HG02973 (cell line): ENCODE measurements around the gene CAPZB.

Source experiments
- ATAC-seq: cut with Tn5 transposase; IDR thresholded peaks from one replicate; pipeline ENCODE4 v1.9.1; 2021; ENCODE audit warnings: moderate library complexity; ENCODE audit not compliant: unreplicated experiment

Gene CAPZB

DNA sequence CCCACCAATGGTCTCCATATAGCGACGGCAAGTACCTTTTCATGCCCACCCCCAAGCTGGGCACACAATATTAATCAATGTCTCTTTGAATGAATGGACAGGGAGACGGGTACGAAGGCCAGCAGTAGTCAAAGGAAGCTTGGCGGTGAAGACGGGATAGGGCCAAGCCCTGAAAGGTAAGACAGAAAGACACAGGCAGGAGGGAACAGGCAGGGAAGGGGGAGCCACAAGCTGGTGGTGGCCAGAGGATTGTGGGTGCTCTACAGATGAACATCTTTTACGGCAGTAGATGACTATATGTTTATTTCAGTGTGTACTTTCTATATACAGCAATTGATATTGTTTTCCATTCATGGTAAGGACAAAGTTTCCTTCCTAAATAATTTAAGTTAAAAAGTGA, 16.3 kb downstream of the CAPZB start:
- ATAC-seq, result no peak

DNA sequence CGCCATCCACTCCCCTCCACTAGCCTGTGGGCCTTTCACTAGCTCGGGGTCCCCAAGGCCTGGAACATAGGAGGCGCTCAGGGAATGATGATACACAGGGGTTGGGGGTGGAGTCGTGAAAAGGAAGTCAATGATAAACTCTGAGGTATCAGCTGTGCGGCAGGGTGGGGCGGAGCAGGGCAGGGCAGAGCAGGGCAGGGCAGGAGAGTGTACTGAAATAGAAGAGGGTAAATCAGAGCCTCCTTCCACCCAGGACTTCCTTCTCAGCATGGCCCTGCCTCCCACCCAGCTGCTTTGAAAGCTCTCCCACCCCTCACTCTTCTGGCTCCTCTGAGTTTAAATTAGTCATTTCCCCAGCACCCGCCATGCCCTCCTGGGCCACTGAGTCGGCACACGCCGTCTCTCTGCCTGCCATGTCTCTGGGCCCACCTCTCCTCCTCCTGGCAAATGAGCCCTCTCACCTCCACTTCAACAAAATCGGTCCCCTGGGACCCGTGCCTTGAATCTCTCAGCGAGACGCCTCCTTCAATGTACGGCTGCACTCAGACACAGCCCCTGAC, 16.9 kb downstream of the CAPZB start:
- no peak for ATAC-seq

DNA sequence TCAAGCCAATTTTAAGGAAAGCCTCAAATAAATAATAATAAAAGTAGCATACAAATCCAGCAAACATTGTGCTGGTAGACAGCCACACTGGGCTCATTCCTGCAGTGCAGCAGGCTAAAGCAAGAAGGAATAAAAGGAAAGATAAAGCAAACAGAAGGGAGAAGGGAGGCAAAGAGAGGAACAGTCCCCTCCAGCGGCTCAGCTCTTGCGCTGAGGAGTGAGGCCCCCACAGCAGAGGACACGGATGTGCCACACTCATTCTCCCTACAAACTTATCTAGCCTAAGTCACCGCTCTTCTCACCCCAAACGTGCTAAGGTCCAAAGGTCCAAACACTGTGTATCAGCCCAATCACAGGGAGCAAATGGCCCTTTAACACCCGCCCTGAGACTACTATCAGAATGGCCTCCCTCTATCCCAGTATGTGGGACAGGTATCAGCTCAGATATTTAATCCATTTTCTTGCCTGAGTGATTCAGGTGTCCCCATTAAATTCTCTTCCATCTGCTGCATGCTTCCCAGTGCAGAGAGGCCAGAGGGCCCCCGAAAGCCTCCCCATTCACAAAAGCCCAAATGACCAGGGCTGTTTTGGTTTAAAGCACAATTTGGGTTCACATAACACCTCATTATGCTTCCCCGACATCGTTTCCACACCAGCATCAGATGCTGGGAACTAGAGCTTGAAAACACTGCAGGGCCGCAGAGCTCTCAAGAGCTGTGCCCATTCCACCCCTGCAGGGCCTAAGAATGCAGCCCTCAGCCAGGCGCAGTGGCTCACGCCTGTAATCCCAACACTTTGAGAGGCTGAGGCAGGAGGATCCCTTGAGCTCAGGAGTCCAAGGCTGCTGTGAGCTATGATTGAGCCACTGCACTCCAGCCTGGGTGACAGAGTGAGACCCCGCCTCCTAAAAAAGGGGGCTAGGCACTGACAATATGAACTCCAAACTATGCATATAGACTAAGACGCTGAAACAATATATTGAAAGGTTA, 17.8 kb downstream of the CAPZB start:
- ATAC-seq, result no peak

DNA sequence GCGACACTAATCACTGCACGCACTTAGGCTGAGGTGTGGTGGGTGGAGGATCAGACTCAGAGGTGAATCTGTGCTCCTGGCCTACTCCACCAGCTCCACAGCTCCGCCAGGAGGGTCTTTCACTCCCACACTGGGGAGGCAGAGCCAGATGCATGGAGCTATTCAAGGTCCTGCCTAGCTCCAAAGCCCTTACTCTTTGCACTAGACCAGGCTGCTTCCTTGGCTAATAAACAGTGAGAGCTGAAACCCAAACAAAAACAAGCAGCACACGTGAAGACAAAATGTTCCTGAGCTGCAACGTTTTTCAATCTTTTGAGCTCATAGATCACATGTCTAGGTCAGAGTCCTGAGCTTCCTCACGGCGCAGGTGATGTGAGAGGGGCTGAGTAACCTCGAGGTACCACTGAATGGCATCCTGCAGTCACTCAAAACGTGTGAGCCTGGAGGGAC, 19.2 kb downstream of the CAPZB start:
- no peak for ATAC-seq

DNA sequence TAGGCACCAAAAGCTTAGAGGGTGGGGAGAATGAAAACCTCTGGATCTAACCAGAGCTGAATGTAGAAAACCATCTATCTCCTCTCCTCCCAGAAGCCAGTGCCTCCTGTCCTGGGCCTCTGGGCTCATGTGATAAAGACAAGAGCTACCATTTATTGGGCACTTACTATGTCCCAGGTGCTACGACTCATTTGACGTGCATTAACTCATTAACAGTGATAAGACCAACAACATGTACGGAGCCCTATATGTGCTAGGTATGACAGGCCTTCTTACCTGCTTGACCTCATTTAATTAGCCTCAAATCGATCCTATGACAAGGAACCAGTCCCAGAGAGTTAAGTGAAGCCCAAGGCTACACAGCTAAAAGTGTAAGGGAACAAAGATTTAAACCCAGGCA, 19.7 kb downstream of the CAPZB start:
- no peak for ATAC-seq

DNA sequence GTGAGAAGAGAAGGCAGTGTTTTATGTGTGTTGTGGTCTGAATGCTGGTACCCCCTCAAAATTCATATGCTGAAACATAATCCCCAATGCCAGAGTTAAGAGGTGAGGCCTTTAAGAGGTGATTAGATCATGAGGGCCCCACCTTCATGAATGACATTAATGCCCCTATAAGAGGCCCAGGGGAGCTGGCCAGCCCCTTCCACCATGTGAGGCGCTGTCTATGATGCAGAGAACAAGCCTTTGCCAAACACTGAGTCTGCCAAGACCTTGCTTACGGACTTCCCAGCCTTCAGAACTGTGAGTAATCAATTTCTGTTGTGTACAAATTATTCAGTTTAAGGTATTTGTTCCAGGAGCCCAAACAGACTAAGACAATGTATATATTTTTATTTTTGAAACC, 20.2 kb downstream of the CAPZB start:
- no peak for ATAC-seq

DNA sequence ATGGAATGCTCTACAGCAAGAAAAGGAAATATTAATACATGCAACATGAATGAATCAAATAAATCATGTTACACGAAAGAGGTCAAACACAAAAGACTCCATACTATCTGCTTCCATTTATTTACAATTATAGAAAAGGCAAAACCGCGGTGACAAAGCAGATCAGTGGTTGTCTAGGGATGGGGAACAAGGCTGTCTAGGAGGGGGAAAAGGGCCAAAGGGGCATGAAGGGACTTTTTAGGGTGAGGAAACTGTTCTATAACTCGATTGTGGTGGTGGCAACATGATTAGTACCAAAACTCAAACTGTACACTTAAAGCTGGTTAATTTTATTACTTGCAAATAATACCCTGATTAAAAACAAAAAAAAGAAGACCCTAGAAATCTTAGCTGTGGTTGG, 20.6 kb downstream of the CAPZB start:
- no peak for ATAC-seq

DNA sequence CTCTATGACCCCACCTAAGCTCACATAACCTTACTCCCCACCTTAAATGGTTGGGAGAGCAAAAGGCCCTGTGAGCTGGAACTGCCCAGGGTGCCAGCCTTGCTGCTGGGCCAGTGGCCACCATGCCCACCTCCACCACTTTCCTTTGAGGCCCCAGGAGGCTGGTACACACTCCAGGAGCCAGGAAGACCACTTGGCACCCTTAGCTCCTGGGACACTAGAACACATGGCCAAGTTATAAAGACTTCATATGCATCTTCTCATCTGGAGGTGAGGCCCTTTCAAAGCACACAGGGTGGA, 21.9 kb downstream of the CAPZB start:
- no peak for ATAC-seq

DNA sequence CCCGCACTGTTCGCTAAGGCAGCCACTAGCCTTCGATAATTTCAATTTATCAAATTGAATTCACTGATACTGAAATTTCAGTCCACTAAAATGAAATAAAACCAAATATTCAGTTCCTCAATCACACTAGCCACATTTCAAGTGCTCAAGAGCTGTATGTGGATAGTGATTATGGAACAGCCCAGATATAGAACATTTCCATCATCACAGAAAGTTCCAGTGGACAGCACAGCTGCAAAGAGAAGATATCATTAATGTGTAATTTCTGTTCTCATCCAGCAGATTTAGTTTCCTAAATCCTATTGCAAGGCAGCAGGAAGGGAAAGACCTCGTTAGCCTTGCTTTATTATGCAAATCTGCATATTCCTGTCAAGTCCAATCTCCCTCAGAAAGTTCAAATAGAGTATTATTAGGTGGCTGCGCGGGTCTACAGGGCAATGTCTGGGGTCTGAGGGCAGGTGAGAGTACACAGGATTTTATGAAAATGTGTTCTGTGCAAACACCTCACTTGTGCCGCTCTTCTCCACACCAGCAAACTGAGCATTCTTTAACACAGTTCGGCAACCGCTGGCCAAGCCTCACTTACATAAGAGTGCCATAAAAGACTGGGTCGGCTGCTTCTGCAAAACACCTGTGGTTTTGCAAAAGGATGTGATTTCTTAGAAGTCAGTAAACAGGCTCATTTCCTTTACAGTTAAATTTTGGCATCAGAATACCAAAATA, 22.4 kb downstream of the CAPZB start:
- ATAC-seq, result no peak

DNA sequence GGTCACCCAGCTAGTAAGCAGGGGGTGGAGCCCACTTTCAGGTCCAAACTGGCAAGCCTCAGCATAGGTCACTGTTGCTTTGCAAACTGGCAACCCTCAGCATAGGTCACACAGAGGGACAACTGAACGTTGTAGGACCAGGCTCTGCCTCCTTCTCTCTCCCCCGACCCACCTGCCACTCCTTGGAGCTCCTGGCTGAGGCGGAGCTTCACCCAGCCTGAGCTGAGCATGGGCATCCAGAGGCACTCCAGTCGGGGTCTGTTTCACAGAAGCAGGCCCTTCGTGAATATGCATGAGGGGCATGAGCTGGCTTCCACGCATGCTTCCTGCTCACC, 24.2 kb downstream of the CAPZB start:
- ATAC-seq, result no peak

DNA sequence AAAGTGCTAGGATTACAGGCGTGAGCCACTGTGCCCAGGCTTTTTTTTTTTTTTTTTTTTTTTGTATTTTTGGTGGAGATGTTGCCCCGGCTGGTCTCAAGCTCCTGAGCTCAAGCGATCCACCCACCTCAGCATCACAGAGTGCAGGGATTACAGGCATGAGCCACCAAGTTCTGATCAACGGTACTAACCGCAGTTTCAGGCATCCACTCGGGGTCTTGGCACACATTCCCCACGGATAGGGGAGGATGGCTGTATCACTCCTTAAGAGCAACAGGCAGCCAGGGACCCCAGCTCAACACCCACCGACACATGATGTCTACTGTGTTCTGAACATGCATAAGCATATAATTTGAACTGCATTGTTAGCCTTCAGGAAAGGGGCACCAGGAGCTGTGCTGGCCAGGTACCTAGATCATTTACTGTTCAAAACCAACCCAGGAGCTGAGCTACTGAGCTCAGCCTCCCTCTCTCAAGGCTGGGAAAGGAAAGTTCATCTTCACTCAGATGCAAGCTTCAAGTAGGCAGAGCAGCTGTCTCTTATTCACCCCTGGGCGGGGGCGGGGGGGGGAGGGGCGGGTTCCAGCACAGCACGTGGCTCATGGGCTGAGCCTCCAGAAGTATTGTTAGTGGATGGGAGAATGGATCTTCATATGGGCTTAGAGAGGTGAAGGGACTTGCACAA, 24.7 kb downstream of the CAPZB start:
- ATAC-seq, result no peak

DNA sequence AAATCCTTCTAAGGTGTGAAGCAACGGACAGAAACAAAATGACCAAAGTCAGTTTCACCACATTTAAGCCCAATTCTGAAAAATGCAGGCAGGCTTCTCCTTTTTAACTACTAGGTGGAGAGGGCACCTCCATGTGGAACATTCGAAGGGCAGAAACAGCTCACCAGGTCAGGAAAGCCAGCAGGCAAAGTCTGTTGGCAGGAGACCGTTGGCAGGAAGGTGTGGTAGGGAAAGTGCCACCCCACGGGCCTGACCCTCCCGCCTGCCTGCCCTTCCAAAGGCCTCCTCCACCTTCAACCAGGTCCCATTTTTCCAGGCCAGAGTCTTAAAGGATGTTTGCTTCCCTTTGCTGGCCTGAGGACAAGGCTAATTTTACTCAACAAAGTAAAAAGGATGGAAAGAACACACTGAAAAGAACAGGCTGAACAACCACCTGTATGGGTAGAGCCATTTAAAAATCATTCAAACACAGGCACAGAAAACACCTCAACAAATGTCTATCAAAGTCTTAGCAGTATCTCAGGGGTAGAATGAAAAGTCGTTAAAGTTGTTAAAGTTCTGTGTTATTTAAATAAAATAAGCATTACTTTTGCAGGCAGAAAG, 26.4 kb downstream of the CAPZB start:
- no peak for ATAC-seq

DNA sequence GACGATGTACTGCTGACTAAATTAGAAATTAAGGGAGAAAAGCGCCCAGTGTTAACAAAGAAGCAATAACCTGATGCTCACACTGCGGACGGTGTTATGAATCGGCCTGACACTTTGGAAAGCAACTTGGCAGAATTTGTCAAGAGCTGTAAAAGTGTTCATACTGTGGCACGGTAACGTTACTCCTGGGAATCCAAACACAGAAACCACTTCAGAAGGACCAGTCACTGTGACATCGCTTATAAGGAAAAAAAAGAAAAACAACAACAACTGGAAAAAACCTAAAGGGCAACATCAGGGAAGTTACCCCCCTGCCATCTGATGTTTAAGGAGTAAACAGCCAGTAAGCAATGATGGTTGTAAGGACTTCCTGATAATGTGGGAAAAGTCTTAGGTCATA, 27.7 kb downstream of the CAPZB start:
- ATAC-seq, result no peak

DNA sequence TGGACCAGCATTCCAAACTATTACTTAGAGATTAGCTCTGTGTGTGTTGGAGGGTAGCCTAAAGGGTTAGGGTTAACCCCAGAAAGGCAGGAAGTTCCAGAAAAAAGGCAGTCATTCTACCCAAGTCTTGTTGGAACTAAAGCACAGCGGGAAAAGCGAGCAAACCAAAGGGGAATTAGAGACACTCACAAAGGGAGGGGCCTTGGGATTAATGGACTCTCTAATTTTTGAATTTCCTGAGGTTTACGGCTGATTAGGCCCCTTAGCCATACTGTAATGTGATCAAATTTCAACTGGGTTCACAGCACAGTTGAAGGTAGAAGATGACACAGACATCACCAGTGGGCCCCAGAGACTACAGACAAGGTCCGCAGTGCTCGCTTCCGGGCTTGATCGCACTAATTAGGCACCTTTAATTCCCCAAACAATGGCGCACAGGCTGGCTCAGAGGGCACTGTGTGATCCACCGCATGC, 28.3 kb downstream of the CAPZB start:
- ATAC-seq, result no peak

DNA sequence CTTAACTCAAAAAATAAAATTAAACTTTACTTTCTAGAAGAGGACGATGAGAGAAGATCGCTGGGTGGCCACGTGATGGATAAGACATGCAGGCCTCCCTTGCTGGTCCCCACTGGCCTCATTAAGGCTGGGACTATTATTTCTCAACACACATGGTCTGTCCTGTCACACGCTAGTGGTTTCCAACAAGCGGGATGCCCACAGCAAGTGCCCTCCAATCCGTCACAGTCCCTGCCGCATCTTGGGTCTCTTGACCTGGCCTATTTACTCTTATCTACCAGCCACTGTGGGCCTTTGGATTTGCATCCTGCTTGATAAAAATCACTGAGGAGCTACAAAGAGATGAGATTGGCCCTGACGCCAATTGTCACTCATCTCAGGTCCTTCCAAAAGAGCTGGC, 30.0 kb downstream of the CAPZB start:
- ATAC-seq, result no peak

DNA sequence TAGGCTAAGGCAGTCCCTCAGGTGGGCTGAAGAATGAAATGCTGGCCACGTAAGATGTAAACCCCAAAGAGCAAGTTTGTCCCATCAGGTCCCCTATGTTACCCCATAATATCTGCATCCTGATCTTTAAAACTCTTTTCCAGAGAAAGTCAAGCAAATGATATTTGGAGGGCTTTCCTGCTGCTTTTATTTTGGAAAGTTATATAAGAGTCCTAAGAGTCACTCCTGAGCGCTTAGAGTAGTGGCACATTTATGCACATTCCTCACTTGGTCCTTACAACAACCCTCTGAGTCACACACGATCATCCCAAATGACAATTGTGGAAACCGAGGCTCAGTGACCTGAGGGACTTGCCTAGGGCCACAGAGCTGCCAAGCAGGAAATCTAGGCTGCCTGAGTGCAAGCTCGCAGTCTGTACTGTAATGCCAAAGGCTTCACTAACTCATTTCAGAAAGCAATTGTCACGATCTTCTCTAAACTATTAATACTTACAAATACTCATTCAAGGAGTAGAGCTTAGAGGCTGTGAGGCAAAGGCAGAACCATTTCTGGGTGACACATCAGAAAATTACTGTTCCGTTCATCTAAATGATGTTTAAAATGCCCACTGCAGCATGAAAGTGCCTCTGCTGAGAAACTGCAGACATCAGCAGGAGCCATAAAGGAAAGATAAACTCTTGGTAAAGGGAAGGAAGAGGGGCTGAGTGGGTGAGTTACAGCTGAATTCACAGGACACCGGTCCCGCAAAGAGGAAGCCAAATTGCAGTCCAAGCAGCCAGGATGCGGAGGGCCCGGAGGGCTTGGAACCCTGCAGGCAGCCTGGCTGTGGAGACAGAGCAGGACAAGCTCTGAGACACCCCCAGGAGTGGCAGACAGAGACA, 30.8 kb downstream of the CAPZB start:
- ATAC-seq, result no peak

DNA sequence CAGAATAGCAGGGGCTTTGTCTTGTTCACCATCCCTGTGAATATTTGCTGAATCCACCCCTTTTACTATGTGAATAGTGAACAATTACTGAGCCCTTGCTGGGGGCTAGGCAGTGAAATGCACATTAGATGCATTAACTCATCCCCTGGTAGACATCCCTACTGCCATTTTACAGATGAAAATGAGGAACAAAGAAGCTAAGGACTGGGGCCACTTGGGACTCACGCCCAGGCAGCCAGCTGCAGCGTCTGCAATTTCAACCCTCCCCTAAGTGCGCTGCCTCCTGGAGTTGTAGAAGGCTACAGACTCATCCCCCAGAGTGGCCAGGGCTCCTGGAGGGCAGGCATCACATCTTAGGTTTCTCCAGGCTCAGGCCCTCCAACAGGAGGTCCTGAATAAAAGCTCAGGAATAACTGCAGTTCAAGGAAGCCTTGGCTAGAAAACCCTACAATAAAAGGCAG, 31.6 kb downstream of the CAPZB start:
- no peak for ATAC-seq

DNA sequence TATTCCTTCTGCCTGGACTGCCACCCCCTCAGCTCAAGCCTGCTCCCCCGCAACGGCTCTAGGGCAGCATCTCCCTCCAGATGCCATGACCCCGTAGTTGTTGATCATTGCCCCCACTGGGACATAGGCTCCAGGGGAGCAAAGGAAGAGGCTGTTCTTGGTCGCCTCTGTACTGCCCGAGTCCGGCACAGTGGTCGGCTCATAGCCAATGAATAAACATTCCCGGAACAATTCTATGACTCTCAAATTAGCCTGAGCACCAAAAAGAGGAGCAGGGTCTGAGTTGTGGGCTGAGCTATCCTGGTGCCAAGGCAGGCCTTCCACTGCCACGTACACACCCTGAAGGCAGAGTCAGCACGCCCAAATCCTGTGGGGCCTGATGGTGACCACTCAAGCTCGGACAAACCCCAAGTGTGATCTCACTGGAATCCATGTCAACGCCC, 33.1 kb downstream of the CAPZB start:
- ATAC-seq, result no peak

DNA sequence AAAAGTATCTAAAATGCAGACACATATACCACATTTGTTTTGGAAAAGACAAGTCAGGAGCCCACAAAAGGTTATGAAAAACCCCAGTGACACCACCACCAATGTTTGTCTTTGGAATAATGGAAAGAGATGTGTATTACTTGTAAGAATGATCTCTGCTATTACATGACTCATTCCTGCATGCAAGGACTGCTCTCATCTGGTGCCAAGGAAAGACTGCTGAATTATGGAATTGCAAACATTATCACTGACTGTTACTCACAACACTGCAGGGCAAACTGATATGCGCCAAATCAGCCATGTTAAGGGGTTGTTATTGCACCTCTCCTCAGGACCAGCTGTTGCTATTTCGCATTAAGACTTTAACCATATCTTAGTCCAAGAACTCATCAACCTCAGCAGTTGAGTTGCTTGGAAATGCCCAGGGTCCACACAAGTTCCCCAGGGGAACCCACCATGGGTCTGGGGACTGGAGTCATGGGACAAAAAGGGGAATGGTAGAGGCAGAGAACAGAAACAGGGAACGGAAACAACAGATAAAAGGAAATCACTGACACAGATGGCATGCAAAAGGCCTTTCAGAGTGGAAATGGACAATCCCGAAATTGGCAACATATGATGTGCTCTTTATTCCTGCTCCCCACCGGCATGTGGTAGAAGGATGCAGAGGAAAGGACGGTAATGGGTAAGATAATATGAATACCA, 34.4 kb downstream of the CAPZB start:
- ATAC-seq, result no peak
